Neural progenitor cell (in vitro differentiated cells): ENCODE results near the gene PSG6.
"Not testable (repeated sequence)": the region's sequence is repeated elsewhere in the genome, so short reads cannot be mapped to it uniquely, and the experiment has no call there.

Experiments used
- CTCF ChIP-seq: fragments of 200-600 bp; sonication (generic); IDR thresholded peaks from 2 replicates; pipeline ENCODE4 v1.5.1; 2017; ENCODE audit warnings: antibody characterized with exemption, mild to moderate bottlenecking
- EZH2 ChIP-seq: fragments of 200-600 bp; sonication (generic); IDR thresholded peaks from 2 replicates; pipeline ENCODE4 v1.6.1; 2017; ENCODE audit warnings: antibody characterized with exemption, mild to moderate bottlenecking, moderate library complexity
- EZH2phosphoT487 ChIP-seq: fragments of 200-600 bp; sonication (generic); IDR thresholded peaks from 2 replicates; pipeline ENCODE4 v1.6.1; 2017; ENCODE audit warnings: antibody characterized with exemption

GRCh38 chr19:42934726-42935125 is 17.0 kb upstream of the PSG6 start:
- not testable (repeated sequence) for TF ChIP-seq CTCF, EZH2, EZH2phosphoT487
